ENCODE results near the gene PPARGC1A. TPM values are rescaled to one million over a fixed set of nuclear protein-coding genes. Genes with fewer than 3 reads are reported as not detected.

Gene PPARGC1A
- total RNA-seq, 1 donor from 2014 or later, result not detected

- H3K4me1 Mint-ChIP-seq (ENCODE audit: low read depth), result no peaks in the 10 kb centered on the region
- no peaks in the 10 kb centered on the region for H3K36me3 Mint-ChIP-seq (ENCODE audit: low read depth)
- H3K27me3 Mint-ChIP-seq (ENCODE audit: low read depth), result no peaks in the 10 kb centered on the region
- H3K9me3 Mint-ChIP-seq, result no peaks in the 10 kb centered on the region
- no peak overlapping the region for H3K4me3 Mint-ChIP-seq (ENCODE audit: low read depth)
- DNase-seq (ENCODE audit: low spot score), result no peak
- H3K27ac Mint-ChIP-seq, result no peak overlapping the region
- intact Hi-C loops (cut with micrococcal nuclease), result no loop called here
Measured at GRCh38 chr4:23902222-23902804, 12.5 kb upstream of the PPARGC1A start.

- Mint-ChIP-seq H3K4me3 (ENCODE audit: low read depth) (no peak overlapping the region), H3K4me1 (ENCODE audit: low read depth) (no peaks in the 10 kb centered on the region), H3K27me3 (ENCODE audit: low read depth) (no peaks in the 10 kb centered on the region), H3K9me3 (no peaks in the 10 kb centered on the region), H3K27ac (no peak overlapping the region), H3K36me3 (ENCODE audit: low read depth) (no peaks in the 10 kb centered on the region)
- intact Hi-C loops (cut with micrococcal nuclease), result no loop called here
- no peak for DNase-seq (ENCODE audit: low spot score)
Measured at GRCh38 chr4:23900636-23901035, 10.8 kb upstream of the PPARGC1A start.

GRCh38 chr4:23899565-23899964, 9.7 kb upstream of the PPARGC1A start:
- Mint-ChIP-seq H3K27me3 (ENCODE audit: low read depth) (no peaks in the 10 kb centered on the region), H3K27ac (no peak overlapping the region), H3K36me3 (ENCODE audit: low read depth) (no peaks in the 10 kb centered on the region), H3K9me3 (no peaks in the 10 kb centered on the region), H3K4me3 (ENCODE audit: low read depth) (no peak overlapping the region), H3K4me1 (ENCODE audit: low read depth) (no peaks in the 10 kb centered on the region)
- no peak for DNase-seq (ENCODE audit: low spot score)
- intact Hi-C loops (cut with micrococcal nuclease), result no loop called here

GRCh38 chr4:23897564-23898109, 7.8 kb upstream of the PPARGC1A start:
- Mint-ChIP-seq H3K27ac (no peak overlapping the region), H3K4me1 (ENCODE audit: low read depth) (no peaks in the 10 kb centered on the region), H3K27me3 (ENCODE audit: low read depth) (peaks cover 2% of the 10 kb centered on the region), H3K36me3 (ENCODE audit: low read depth) (no peaks in the 10 kb centered on the region), H3K4me3 (ENCODE audit: low read depth) (no peak overlapping the region), H3K9me3 (no peaks in the 10 kb centered on the region)
- no peak for DNase-seq (ENCODE audit: low spot score)
- intact Hi-C loops (cut with micrococcal nuclease), result no loop called here

DNA sequence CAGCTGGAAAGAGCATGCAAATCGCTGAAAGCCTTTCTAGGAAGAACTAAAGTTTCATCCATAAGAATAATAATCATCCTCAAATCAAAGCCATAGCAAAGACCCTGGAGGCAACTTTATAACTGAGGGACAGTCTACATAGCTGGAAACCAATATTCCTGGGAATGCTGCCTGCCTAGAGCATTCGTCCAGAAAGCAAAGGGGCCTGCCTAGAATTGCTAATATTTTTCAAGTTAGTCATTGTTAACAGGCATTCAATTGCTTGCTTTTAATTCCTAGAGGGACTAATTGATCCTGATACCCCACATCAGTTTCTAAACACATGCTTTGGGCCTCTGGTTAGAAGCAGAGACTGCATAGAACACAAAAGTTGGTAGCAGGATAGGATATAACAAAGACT, 4.2 kb upstream of the PPARGC1A start:
- Mint-ChIP-seq H3K36me3 (ENCODE audit: low read depth) (no peaks in the 10 kb centered on the region), H3K4me3 (ENCODE audit: low read depth) (no peak overlapping the region), H3K27ac (no peak overlapping the region), H3K9me3 (no peaks in the 10 kb centered on the region), H3K4me1 (ENCODE audit: low read depth) (no peaks in the 10 kb centered on the region), H3K27me3 (ENCODE audit: low read depth) (peaks cover 4% of the 10 kb centered on the region)
- no peak for DNase-seq (ENCODE audit: low spot score)
- intact Hi-C loops (cut with micrococcal nuclease), result no loop called here

- H3K4me1 Mint-ChIP-seq (ENCODE audit: low read depth), result no peaks in the 10 kb centered on the region
- no peak overlapping the region for H3K4me3 Mint-ChIP-seq (ENCODE audit: low read depth)
- H3K27ac Mint-ChIP-seq, result no peak overlapping the region
- intact Hi-C loops (cut with micrococcal nuclease), result no loop called here
- no peaks in the 10 kb centered on the region for H3K36me3 Mint-ChIP-seq (ENCODE audit: low read depth)
- no peaks in the 10 kb centered on the region for H3K9me3 Mint-ChIP-seq
- H3K27me3 Mint-ChIP-seq (ENCODE audit: low read depth), result peaks cover 8% of the 10 kb centered on the region
- no peak for DNase-seq (ENCODE audit: low spot score)
Measured at GRCh38 chr4:23891064-23891421, 1.2 kb upstream of the PPARGC1A start.

DNA sequence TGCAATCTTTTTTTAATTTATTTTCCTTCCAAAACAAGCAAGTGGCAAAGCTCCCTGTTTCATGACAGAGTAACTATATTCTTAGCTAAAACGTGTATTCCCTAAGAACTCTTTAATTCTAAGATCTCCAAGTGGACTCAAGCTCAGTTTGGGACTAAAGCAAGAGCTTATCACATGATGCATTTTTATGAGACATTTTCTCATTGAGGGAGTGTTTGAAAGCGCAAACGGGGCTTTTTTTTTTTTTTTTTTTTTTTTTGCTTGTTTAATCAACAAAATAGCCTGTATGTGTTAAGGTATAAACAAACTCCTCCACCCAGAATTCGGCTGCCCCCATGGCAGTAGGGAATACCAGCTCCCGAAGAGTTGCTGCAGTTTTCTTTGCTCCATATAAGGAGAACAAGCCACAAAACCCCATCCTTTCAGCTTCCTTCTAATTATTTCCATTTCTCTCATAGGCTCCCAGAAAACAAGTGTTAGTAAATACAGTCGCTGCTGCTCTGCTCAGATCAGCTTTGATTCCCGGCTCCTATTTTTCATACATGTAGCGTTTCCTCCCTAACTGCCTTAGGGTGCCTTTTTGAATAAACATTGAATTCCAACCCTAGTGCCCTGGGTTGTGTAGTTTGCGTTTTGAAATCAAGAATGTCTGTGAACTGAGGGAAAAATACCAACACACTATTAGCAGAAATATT, 669 bp upstream of the PPARGC1A start:
- H3K27me3 Mint-ChIP-seq (ENCODE audit: low read depth), result peaks cover 8% of the 10 kb centered on the region
- no peak overlapping the region for H3K27ac Mint-ChIP-seq
- no peak overlapping the region for H3K4me3 Mint-ChIP-seq (ENCODE audit: low read depth)
- no peaks in the 10 kb centered on the region for H3K36me3 Mint-ChIP-seq (ENCODE audit: low read depth)
- H3K9me3 Mint-ChIP-seq, result no peaks in the 10 kb centered on the region
- DNase-seq (ENCODE audit: low spot score), result no peak
- intact Hi-C loops (cut with micrococcal nuclease), result no loop called here
- no peaks in the 10 kb centered on the region for H3K4me1 Mint-ChIP-seq (ENCODE audit: low read depth)

- no peak overlapping the region for H3K27ac Mint-ChIP-seq
- H3K4me1 Mint-ChIP-seq (ENCODE audit: low read depth), result no peaks in the 10 kb centered on the region
- DNase-seq (ENCODE audit: low spot score), result no peak
- no peak overlapping the region for H3K4me3 Mint-ChIP-seq (ENCODE audit: low read depth)
- H3K9me3 Mint-ChIP-seq, result no peaks in the 10 kb centered on the region
- intact Hi-C loops (cut with micrococcal nuclease), result no loop called here
- no peaks in the 10 kb centered on the region for H3K36me3 Mint-ChIP-seq (ENCODE audit: low read depth)
- peaks cover 8% of the 10 kb centered on the region for H3K27me3 Mint-ChIP-seq (ENCODE audit: low read depth)
Measured at GRCh38 chr4:23889391-23889790, 456 bp downstream of the PPARGC1A start.

- Mint-ChIP-seq H3K4me1 (ENCODE audit: low read depth) (no peaks in the 10 kb centered on the region), H3K4me3 (ENCODE audit: low read depth) (no peak overlapping the region), H3K27me3 (ENCODE audit: low read depth) (peaks cover 8% of the 10 kb centered on the region), H3K27ac (no peak overlapping the region), H3K36me3 (ENCODE audit: low read depth) (no peaks in the 10 kb centered on the region), H3K9me3 (no peaks in the 10 kb centered on the region)
- DNase-seq (ENCODE audit: low spot score), result no peak
- intact Hi-C loops (cut with micrococcal nuclease), result no loop called here
Measured at GRCh38 chr4:23888421-23889319, 1.2 kb downstream of the PPARGC1A start.

DNA sequence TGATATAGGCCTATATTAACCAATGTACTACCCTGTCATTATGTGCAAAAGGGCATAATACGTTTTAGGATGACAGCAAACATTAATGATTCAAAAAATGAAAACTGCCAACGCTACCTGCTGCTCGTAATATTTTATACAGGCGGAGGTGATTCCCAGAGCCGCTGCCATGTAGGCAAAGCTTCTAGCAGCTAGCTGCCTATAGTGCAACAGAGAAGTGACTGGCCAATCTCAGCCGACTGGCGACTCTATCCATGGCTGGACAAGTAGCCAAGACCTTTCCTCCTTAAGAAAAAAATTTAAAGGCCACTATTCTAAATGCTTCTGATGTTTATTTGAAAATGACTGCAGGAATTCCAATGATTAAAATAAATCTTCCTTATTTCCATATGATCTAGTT, 1.9 kb downstream of the PPARGC1A start:
- no peak overlapping the region for H3K27ac Mint-ChIP-seq
- no peak for DNase-seq (ENCODE audit: low spot score)

GRCh38 chr4:23887173-23887572, 2.7 kb downstream of the PPARGC1A start:
- Mint-ChIP-seq H3K4me3 (ENCODE audit: low read depth) (no peak overlapping the region), H3K27me3 (ENCODE audit: low read depth) (peaks cover 6% of the 10 kb centered on the region), H3K9me3 (no peaks in the 10 kb centered on the region), H3K27ac (no peak overlapping the region), H3K4me1 (ENCODE audit: low read depth) (no peaks in the 10 kb centered on the region), H3K36me3 (ENCODE audit: low read depth) (no peaks in the 10 kb centered on the region)
- DNase-seq (ENCODE audit: low spot score), result no peak
- intact Hi-C loops (cut with micrococcal nuclease), result no loop called here

More for the DNA sequence above, 1.9 kb downstream of the PPARGC1A start:
- Mint-ChIP-seq H3K9me3 (no peaks in the 10 kb centered on the region), H3K4me1 (ENCODE audit: low read depth) (no peaks in the 10 kb centered on the region), H3K4me3 (ENCODE audit: low read depth) (no peak overlapping the region), H3K36me3 (ENCODE audit: low read depth) (no peaks in the 10 kb centered on the region), H3K27me3 (ENCODE audit: low read depth) (peaks cover 8% of the 10 kb centered on the region)
- intact Hi-C loops (cut with micrococcal nuclease), result no loop called here

GRCh38 chr4:23885943-23886590, 3.8 kb downstream of the PPARGC1A start:
- no peak for DNase-seq (ENCODE audit: low spot score)
- peaks cover 6% of the 10 kb centered on the region for H3K27me3 Mint-ChIP-seq (ENCODE audit: low read depth)
- H3K27ac Mint-ChIP-seq, result no peak overlapping the region
- no peaks in the 10 kb centered on the region for H3K9me3 Mint-ChIP-seq
- intact Hi-C loops (cut with micrococcal nuclease), result no loop called here
- H3K36me3 Mint-ChIP-seq (ENCODE audit: low read depth), result no peaks in the 10 kb centered on the region
- H3K4me1 Mint-ChIP-seq (ENCODE audit: low read depth), result no peaks in the 10 kb centered on the region
- H3K4me3 Mint-ChIP-seq (ENCODE audit: low read depth), result no peak overlapping the region

All from activated T-helper 2 cell treated with anti-CD3 and anti-CD28 coated beads, Interferon-gamma antibody, Interleukin-2, Interleukin-4, amounts not matched to agents 10 μg/mL and 5 μg/mL and 100 μg/mL, durations not matched to agents 14 hours and 24 hours and 36 hours (primary cell).